GM12892 (cell line): ENCODE data around the gene TUBG2.

Experiments used
- DNase-seq: peaks from one replicate; pipeline ENCODE4 v3.0.0; 2011; ENCODE audit not compliant: insufficient read length
- FAIRE-seq: peaks from 2 replicates; lab custom pipeline; 2011; peaks lifted over from hg19 to GRCh38; lab: Jason Lieb, UNC
- POLR2A ChIP-seq: IDR thresholded peaks from 2 replicates; pipeline ENCODE4 v1.6.1; 2011; ENCODE audit warnings: low read depth, low read length, control low read depth
- POLR2AphosphoS5 ChIP-seq: IDR thresholded peaks from 2 replicates; pipeline ENCODE4 v1.6.1; 2011; ENCODE audit warnings: low read depth, low read length, control low read depth
- TAF1 ChIP-seq: IDR thresholded peaks from 2 replicates; pipeline ENCODE4 v1.6.1; 2011; ENCODE audit warnings: low read depth, mild to moderate bottlenecking, control low read depth, low read length, borderline replicate concordance

Gene TUBG2

GRCh38 chr17:42681976-42682721, 23.1 kb downstream of the TUBG2 start, which contains the start of gene CNTNAP1:
Gene CNTNAP1 (plus strand): TSS chr17:42682531. CDS start chr17:42682830, 299 bp downstream.
- DNase-seq: peak; percentile 78
- FAIRE-seq: peak; percentile 51
- no peak for TF ChIP-seq POLR2AphosphoS5
- peak; percentile 41; the same call in 1 of the 2 replicates for TF ChIP-seq POLR2A
- TF ChIP-seq TAF1: 0 out of 2 replicates have a peak, but pooled peaks have one; percentile 7

GRCh38 chr17:42682722-42683403, 23.8 kb downstream of the TUBG2 start:
- peak; percentile 70 for FAIRE-seq
- no peak for TF ChIP-seq POLR2A
- no peak for TF ChIP-seq TAF1
- TF ChIP-seq POLR2AphosphoS5: no peak
- peak; percentile 67 for DNase-seq

GRCh38 chr17:42683407-42684034, 24.4 kb downstream of the TUBG2 start:
- DNase-seq (no peak), FAIRE-seq (no peak)
- TF ChIP-seq POLR2A: no peak
- TF ChIP-seq POLR2AphosphoS5: no peak
- TF ChIP-seq TAF1: no peak

GRCh38 chr17:42684929-42685556, 26.0 kb downstream of the TUBG2 start:
- no peak for TF ChIP-seq POLR2A
- no peak for TF ChIP-seq POLR2AphosphoS5
- no peak for TF ChIP-seq TAF1
- no peak for FAIRE-seq
- DNase-seq: no peak

- DNase-seq (no peak), FAIRE-seq (peak; percentile 17)
- no peak for TF ChIP-seq TAF1
These were observed 26.7 kb downstream of the TUBG2 start for GRCh38 chr17:42685831-42686230.

- no peak for TF ChIP-seq TAF1
- TF ChIP-seq POLR2A: no peak
- TF ChIP-seq POLR2AphosphoS5: no peak
- FAIRE-seq (no peak), DNase-seq (no peak)
These were observed 27.5 kb downstream of the TUBG2 start for GRCh38 chr17:42686520-42687128.

GRCh38 chr17:42687707-42688320, 28.7 kb downstream of the TUBG2 start:
- DNase-seq (no peak), FAIRE-seq (no peak)
- TF ChIP-seq POLR2A (no peak), POLR2AphosphoS5 (no peak), TAF1 (no peak)

- peak; percentile 8 for DNase-seq
- TF ChIP-seq POLR2A: no peak
- no peak for TF ChIP-seq TAF1
- TF ChIP-seq POLR2AphosphoS5: no peak
- FAIRE-seq: no peak
These were observed 31.5 kb downstream of the TUBG2 start for GRCh38 chr17:42690596-42690995.

- FAIRE-seq: no peak
These were observed 32.0 kb downstream of the TUBG2 start for GRCh38 chr17:42691021-42691545.

GRCh38 chr17:42692489-42692888, 33.4 kb downstream of the TUBG2 start:
- TF ChIP-seq POLR2A: no peak
- TF ChIP-seq POLR2AphosphoS5: no peak
- no peak for TF ChIP-seq TAF1
- no peak for FAIRE-seq
- peak; percentile 16 for DNase-seq

More at GRCh38 chr17:42691021-42691545, 32.0 kb downstream of the TUBG2 start:
- no peak for TF ChIP-seq TAF1
- no peak for TF ChIP-seq POLR2A
- no peak for TF ChIP-seq POLR2AphosphoS5
- DNase-seq: peak; percentile 18

- no peak for FAIRE-seq
- no peak for DNase-seq
- TF ChIP-seq TAF1 (no peak), POLR2AphosphoS5 (no peak), POLR2A (no peak)
These were observed 35.4 kb downstream of the TUBG2 start for GRCh38 chr17:42694524-42694923.

GRCh38 chr17:42695500-42695899, 36.4 kb downstream of the TUBG2 start:
- TF ChIP-seq POLR2A (no peak), POLR2AphosphoS5 (no peak), TAF1 (no peak)
- DNase-seq (no peak), FAIRE-seq (no peak)
